ENCODE results near the gene FADS2.

DNA sequence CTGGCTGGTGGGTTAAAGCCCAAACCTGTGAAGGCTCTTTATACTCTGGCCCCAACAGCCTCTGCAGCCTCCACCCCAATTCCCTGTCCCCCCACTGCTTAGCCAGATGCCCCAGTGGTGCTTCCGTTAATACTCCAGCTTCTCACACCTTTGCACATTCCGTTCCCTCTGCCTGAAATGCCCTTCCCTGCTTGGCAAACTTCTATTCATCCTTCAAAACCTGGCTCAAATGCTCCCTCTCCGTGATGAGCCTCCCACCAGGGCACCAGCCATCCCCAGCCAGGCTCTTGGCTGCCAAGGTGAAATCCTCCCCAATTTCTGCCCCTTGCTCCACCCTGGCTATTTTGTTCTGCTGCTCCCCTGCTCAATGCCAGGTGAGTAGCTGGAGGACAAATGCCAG is 75.7 kb downstream of the FADS2 start:
- TF ChIP-seq, protein P1, sequence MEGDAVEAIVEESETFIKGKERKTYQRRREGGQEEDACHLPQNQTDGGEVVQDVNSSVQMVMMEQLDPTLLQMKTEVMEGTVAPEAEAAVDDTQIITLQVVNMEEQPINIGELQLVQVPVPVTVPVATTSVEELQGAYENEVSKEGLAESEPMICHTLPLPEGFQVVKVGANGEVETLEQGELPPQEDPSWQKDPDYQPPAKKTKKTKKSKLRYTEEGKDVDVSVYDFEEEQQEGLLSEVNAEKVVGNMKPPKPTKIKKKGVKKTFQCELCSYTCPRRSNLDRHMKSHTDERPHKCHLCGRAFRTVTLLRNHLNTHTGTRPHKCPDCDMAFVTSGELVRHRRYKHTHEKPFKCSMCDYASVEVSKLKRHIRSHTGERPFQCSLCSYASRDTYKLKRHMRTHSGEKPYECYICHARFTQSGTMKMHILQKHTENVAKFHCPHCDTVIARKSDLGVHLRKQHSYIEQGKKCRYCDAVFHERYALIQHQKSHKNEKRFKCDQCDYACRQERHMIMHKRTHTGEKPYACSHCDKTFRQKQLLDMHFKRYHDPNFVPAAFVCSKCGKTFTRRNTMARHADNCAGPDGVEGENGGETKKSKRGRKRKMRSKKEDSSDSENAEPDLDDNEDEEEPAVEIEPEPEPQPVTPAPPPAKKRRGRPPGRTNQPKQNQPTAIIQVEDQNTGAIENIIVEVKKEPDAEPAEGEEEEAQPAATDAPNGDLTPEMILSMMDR (IDR thresholded peaks at IDR 0.05; ENCODE audit: low read length), result no peak
- TF ChIP-seq EZH2 (optimal IDR thresholded peaks at IDR 0.05; ENCODE audit: low read depth, low read length), result no peak
